Measurements from ENCODE around the gene GALNT18.

- TF ChIP-seq CTCF (conservative IDR thresholded peaks at IDR 0.05) (no peak), ZFX (IDR thresholded peaks at IDR 0.05) (no peak)
Observed at GRCh38 chr11:11397781-11398180, 224.0 kb downstream of the GALNT18 start.
